Measurements from ENCODE around the gene PNPLA1.

The PNPLA1 gene

DNA sequence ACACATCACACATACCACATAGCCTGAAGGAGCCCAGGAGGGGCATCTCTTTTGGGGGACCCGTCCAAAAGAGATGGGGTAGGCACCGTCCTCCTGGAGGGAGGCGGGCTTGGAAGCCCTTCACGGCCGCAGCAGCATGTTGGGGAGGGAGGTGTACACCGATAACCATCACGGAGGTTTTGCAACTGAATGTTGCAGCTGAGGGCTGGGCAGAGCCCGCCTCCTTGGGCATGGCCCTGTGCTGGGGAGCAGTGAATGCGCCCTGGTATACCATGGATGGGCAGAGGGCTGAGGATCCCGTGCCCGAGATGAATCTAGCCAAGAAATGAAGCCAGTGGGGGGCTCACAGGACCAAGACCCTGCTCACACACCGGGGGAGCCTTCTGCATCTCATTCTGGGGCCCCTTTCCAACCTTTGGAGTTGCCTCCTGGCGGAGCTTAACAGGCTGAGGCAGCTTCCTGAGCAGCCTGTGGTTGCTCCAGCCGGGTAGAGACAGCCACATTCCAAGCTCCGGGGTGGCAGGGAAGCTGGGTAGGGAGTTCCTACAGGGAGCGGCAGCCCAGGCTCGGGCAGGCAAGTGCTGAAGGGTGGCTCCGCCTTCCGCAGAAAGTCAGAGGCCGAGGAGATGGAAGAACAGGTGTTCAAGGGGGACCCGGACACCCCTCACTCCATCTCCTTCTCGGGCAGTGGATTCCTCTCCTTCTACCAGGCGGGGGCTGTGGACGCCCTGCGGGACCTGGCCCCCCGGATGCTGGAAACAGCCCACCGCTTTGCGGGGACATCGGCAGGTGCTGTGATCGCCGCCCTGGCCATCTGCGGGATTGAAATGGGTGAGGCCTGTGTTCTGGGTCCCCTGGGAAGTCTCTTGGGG is at the start of gene PNPLA1:
Gene PNPLA1 (plus strand): TSS at position 227 of the 872 bp plus-strand sequence. CDS start 400 bp downstream, at position 627.
- no peak for DNase-seq

- no peak for DNase-seq
Measured at GRCh38 chr6:36220226-36220625, 49.6 kb upstream of the PNPLA1 start.

GRCh38 chr6:36221674-36222073 is 48.2 kb upstream of the PNPLA1 start:
- no peak for DNase-seq

DNA sequence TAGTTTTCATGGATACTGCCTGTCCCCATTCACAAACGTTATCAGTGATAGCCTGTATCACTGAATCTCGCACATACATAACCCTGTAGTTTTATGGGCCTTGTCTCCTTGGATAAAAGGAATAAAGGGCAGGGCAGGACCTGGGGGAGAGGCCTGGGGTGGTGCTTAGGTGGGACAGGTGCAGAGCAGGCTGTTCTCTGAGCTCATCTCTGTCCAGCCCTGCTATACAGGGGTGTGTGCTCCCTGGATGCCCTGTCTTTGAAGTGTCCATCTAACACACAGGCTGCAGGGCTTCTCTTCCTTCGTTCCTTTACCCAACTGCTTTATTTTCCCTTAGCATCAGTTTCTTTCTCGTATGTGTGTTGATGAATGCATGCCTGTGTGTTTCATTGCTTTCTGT is 46.9 kb upstream of the PNPLA1 start:
- no peak for DNase-seq

DNA sequence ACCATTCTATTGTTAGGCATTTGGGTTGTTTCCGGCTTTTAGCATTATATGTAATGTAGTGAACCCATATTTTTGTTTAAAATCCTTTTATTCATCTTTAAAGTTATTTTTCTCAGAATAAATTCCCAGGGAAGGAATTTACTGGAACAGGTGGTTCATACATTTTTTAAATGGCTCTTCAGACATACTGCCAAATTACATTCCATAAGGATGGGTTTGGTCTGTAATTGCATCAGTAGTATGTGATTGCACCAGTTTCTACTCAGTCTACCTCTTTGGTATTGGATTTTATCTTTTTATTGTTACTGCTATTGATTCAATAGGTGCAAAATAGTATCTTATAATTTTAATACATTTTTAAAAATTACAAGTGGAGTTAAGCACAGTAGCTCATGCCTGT is 46.2 kb upstream of the PNPLA1 start:
- DNase-seq: no peak

- no peak for DNase-seq
Measured at GRCh38 chr6:36224918-36225461, 44.9 kb upstream of the PNPLA1 start.

- no peak for DNase-seq
Measured at GRCh38 chr6:36226438-36227047, 43.3 kb upstream of the PNPLA1 start.

DNA sequence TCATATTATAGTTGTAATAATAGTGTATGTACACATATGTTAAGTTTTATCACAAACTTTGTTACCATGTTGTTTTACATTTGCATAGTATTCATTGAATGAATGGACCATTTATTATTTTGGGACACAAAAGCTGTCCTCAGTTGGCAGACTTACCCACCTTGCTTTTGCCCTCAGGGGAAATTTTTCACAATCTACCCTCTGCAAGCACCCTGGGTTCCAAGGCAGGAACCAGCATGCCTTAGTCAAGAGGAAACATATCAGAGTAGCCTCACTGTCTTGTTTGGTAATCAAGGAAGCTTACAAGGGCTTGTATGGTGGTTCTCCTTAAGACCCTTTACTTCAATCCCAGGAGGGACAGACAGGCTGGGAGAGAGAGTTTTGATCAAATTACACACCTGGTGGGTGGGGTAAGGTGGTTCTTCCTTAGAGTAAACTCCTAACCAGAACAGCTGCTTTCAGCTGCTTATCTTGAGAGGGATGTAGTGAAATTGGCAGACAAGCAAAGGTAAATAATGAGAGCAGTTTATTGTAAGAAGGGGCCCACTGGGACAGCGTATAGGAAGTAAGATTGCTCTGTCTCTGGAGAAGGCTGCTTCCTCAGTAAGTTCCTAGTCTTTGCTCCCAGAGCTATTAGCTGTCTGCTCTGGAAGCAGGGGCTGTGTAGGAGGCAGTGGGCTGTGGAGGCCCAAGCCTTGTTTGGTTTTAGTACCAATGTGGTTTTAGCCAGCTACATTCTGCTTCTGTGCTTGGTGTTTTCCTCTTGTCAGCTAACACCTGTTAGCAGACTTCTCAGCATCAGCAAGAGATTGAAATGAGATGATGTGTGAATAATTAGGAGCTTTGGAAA is 42.3 kb upstream of the PNPLA1 start:
- no peak for DNase-seq

DNA sequence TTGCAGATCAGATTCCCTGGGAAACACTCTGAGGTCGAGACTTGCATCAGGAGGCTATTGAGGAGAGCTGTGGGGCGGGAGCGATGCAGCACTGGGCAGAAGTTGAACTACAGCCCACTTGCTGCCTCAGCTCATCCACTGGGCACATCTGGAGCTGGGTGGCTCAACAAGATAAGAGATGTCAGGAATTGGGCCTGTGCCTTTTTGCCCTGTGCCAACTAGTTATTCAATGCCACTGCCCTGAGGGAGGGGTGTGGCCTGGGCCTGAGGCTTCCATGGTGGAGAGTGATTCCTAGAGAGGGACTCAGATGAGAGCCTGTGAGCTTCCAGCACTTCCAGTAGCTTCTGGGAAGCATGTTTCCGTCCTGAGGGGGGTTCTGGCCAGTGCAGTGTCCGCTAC is 40.6 kb upstream of the PNPLA1 start:
- DNase-seq: no peak

DNA sequence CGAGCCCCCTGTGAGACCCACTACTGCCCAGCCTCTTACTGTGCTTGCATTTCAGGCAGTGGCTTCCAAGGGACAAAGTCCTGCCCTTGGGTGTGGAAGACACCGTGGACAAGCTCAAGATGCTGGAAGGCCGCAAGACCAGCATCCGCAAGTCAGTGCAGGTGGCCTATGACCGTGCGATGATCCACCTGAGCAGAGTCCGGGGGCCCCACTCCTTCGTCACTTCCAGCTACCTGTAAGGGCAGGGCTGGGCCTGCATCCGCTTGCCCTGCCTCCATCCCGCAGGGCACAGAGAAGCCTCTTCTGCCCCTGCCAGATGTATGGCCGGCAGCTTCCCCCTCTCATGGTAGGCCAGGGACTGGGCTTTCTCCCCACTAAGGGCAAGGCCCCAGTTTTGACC is 39.5 kb upstream of the PNPLA1 start:
- no peak for DNase-seq

GRCh38 chr6:36232172-36232571 is 37.7 kb upstream of the PNPLA1 start:
- no peak for DNase-seq

GRCh38 chr6:36235309-36235708 is 34.6 kb upstream of the PNPLA1 start:
- DNase-seq: no peak

DNA sequence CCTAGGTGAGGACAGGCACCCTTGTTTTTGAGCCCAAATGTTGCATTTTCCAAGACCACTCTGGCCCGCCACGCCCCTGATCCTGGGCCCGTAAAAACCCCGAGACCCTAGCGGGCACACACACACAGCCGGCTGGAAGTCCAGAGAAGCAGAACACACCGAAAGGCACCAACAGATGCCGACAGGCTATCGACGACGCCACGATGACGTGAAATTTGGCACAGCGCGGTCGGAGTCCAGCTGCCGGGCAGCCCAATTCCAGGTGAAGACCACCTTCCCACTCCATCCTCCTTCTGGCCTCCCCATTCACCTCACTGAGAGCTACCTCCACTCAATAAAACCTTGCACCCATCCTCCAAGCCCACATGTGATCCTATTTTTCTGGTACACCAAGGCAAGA is 34.0 kb upstream of the PNPLA1 start:
- DNase-seq: no peak

DNA sequence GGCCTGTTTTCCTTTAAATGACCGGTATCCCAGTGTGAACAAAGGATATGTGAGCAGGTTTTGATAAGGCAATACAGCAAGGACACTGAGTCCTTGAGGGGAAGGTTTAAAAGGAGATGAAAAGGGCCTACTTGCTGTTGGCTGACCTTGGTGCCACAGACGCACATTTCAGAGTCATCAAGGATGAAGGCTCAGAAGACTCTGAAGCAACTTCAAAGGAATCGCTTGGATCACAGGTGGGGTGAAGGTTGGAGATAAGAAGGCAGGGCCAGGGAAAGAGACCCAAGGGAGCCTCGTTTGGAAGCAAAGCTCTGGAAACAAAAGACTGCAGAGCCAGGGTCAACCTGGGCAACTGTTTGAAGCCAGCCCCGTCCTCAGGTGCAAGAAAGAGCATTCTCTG is 30.1 kb upstream of the PNPLA1 start:
- no peak for DNase-seq

GRCh38 chr6:36241728-36242127 is 28.1 kb upstream of the PNPLA1 start:
- no peak for DNase-seq

DNA sequence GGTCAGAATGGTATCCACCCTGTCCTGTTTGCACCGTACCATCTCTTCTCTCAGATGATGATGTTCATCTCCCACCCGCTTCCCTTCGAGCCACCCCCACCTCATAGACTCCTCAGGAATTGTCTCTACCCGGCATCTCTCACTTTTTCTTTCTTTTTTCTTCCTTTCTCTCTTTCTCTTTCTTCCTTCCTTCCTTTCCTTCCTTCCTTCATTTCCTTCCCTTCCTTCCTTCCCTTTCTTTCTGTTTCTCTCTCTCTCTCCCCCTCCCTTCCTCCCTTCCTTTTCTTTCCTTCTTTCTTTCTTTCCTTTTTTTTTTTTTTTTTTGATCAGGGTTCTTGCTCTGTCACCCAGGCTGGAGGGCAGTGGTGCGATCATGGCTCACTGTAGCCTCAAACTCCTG is 27.7 kb upstream of the PNPLA1 start:
- DNase-seq: no peak

GRCh38 chr6:36242626-36243025 is 27.2 kb upstream of the PNPLA1 start:
- DNase-seq: no peak

GRCh38 chr6:36243562-36244212 is 26.2 kb upstream of the PNPLA1 start:
- DNase-seq: no peak

GRCh38 chr6:36244641-36245280 is 25.1 kb upstream of the PNPLA1 start:
- no peak for DNase-seq

DNA sequence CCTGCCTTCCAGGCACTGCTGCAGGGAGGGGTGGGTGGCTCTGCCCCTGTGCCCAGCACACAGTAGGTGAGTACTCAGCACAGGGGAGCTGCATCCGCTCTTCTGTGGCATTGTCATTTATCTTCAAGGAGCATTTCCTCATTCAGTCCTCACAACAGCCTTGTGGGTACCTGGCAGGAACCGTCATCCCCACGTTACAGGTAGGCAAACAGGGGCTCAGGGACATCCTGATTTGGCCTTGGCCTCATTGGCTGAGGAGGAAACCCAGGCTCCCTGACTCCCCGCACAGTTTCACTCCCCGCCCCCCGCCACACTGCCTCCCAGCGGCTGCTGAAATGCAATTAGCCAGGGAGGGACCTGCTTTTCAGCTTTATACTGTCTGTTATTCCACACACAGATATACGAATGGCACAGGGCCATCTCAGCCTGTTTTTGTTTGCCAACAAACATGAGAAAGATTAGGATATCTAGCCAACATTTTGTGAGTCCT is 24.2 kb upstream of the PNPLA1 start:
- no peak for DNase-seq

DNA sequence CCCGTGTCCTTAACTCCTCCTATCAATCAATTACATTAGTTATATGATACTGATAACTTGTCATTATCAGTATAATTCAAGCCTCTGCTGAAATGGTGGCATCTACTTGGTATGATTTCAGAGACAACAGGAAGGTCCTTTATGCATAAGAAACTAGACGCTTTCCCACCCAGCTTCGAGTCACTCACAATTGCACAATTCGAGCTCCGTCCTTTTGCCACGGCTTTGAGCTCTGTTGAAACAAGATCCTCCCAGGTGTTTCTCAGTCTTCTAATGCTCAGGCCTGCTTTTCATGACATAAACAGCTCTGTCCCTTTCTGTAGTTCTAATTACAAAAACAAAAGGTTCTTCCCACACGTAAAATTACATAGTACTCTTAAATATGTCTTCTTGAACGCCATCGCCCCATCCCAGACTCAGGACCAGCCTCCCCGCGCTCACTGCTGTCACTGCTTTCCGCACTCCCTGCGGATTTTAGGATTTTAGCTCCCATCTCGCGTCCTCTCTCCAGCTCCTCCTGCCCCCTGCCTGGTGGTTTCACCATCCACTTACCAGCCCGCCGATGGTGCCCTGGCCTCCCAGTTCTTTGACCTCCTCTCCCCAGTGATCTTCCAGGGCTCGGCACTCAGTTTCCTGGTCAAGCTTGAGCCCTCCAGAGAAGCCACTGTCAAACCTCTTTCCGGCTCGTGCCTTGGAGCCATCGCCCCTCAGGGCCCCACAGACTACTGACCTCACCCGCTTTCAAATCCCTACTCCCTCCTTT is 23.2 kb upstream of the PNPLA1 start:
- no peak for DNase-seq
